ENCODE data around the gene RNASEH1.

DNA sequence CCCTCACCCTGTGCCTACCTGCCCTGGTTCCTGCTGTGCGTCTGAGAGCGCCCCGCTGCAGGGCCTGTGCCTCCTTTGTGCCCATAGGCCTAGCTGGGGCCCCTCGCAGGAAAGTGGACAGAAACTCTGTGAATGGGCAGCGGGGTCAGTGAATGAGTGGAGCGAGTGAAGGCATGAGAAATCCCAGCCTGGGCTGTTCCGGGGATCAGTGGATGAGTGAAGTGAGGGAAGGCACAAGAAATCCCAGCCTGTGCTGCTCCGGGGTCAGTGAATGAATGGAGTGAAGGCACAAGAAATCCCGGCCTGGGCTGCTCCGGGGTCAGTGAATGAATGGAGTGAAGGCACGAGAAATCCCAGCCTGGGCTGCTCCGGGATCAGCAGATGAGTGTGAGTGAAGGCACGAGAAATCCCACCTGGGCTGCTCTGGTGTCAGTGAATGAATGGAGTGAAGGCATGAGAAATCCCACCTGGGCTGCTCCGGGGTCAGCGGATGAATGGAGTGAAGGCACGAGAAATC, 38.8 kb upstream of the RNASEH1 start:
- TF ChIP-seq POLR2A (IDR thresholded peaks at IDR 0.05; ENCODE audit: low read depth, low read length) (no peak), CTCF (IDR thresholded peaks at IDR 0.05 in 2 of 3, conservative IDR thresholded peaks at IDR 0.05 in 1 of 3; ENCODE audit: control insufficient read depth in 2 of 3, extremely low read depth in 1 of 3, insufficient read depth in 1 of 3, low read depth in 3 of 3, low read length in 3 of 3) (no peak)
